ENCODE results near the gene MDK.
"Not testable (repeated sequence)": the region's sequence is repeated elsewhere in the genome, so short reads cannot be mapped to it uniquely, and the experiment has no call there.

Gene MDK

GRCh38 chr11:46369458-46370152, 11.9 kb upstream of the MDK start:
- no peaks in the 10 kb centered on the region; the same call in 1 of the 2 replicates for H3K36me3 ChIP-seq (ENCODE audit: insufficient read depth, low read length)
- no peaks in the 10 kb centered on the region for H3K9me3 ChIP-seq (ENCODE audit: control insufficient read depth, insufficient read depth, low read length)
- peaks cover 8% of the 10 kb centered on the region; the same call in 1 of the 2 replicates for H3K4me1 ChIP-seq (ENCODE audit: insufficient read depth, low read length)
- no peak overlapping the region for H3K9ac ChIP-seq (ENCODE audit: low read depth, low read length)

GRCh38 chr11:46370253-46370652, 11.2 kb upstream of the MDK start:
- H3K9ac ChIP-seq (ENCODE audit: low read depth, low read length): no peak overlapping the region
- H3K4me1 ChIP-seq (ENCODE audit: insufficient read depth, low read length): peaks cover 8% of the 10 kb centered on the region; the same call in 1 of the 2 replicates
- no peaks in the 10 kb centered on the region for H3K9me3 ChIP-seq (ENCODE audit: control insufficient read depth, insufficient read depth, low read length)
- H3K36me3 ChIP-seq (ENCODE audit: insufficient read depth, low read length): peaks cover 3% of the 10 kb centered on the region; the same call in 1 of the 2 replicates

- not testable (repeated sequence) for H3K9ac ChIP-seq (ENCODE audit: low read depth, low read length); H3K9me3 ChIP-seq (ENCODE audit: control insufficient read depth, insufficient read depth, low read length); H3K4me1 ChIP-seq (ENCODE audit: insufficient read depth, low read length); H3K36me3 ChIP-seq (ENCODE audit: insufficient read depth, low read length)
Measured at GRCh38 chr11:46371262-46371661, 10.2 kb upstream of the MDK start.

GRCh38 chr11:46372086-46372485, 9.4 kb upstream of the MDK start:
- peaks cover 3% of the 10 kb centered on the region; the same call in 1 of the 2 replicates for H3K36me3 ChIP-seq (ENCODE audit: insufficient read depth, low read length)
- H3K4me1 ChIP-seq (ENCODE audit: insufficient read depth, low read length): peaks cover 8% of the 10 kb centered on the region; the same call in 1 of the 2 replicates
- no peak overlapping the region for H3K9ac ChIP-seq (ENCODE audit: low read depth, low read length)
- H3K9me3 ChIP-seq (ENCODE audit: control insufficient read depth, insufficient read depth, low read length): no peaks in the 10 kb centered on the region

- H3K9ac ChIP-seq (ENCODE audit: low read depth, low read length); H3K4me1 ChIP-seq (ENCODE audit: insufficient read depth, low read length); H3K36me3 ChIP-seq (ENCODE audit: insufficient read depth, low read length); H3K9me3 ChIP-seq (ENCODE audit: control insufficient read depth, insufficient read depth, low read length): not testable (repeated sequence)
Measured at GRCh38 chr11:46372501-46372900, 9.0 kb upstream of the MDK start.

- Histone ChIP-seq H3K36me3 (ENCODE audit: insufficient read depth, low read length) (peaks cover 7% of the 10 kb centered on the region), H3K4me1 (ENCODE audit: insufficient read depth, low read length) (peaks cover 9% of the 10 kb centered on the region; the same call in 1 of the 2 replicates), H3K9me3 (ENCODE audit: control insufficient read depth, insufficient read depth, low read length) (no peaks in the 10 kb centered on the region), H3K9ac (ENCODE audit: low read depth, low read length) (no peak overlapping the region)
Measured at GRCh38 chr11:46373787-46374740, 7.4 kb upstream of the MDK start.

- peaks cover 7% of the 10 kb centered on the region for H3K36me3 ChIP-seq (ENCODE audit: insufficient read depth, low read length)
- H3K4me1 ChIP-seq (ENCODE audit: insufficient read depth, low read length): peaks cover 6% of the 10 kb centered on the region; the same call in 1 of the 2 replicates
- no peaks in the 10 kb centered on the region for H3K9me3 ChIP-seq (ENCODE audit: control insufficient read depth, insufficient read depth, low read length)
- H3K9ac ChIP-seq (ENCODE audit: low read depth, low read length): no peak overlapping the region
Measured at GRCh38 chr11:46374815-46375214, 6.7 kb upstream of the MDK start.

GRCh38 chr11:46375392-46376101, 5.9 kb upstream of the MDK start:
- H3K9me3 ChIP-seq (ENCODE audit: control insufficient read depth, insufficient read depth, low read length): no peaks in the 10 kb centered on the region
- H3K4me1 ChIP-seq (ENCODE audit: insufficient read depth, low read length): peaks cover 5% of the 10 kb centered on the region; the same call in 1 of the 2 replicates
- H3K9ac ChIP-seq (ENCODE audit: low read depth, low read length): no peak overlapping the region
- H3K36me3 ChIP-seq (ENCODE audit: insufficient read depth, low read length): peaks cover 7% of the 10 kb centered on the region

GRCh38 chr11:46376258-46377050, 5.0 kb upstream of the MDK start:
- H3K9me3 ChIP-seq (ENCODE audit: control insufficient read depth, insufficient read depth, low read length): no peaks in the 10 kb centered on the region
- peaks cover 5% of the 10 kb centered on the region; the same call in 1 of the 2 replicates for H3K4me1 ChIP-seq (ENCODE audit: insufficient read depth, low read length)
- H3K36me3 ChIP-seq (ENCODE audit: insufficient read depth, low read length): peaks cover 7% of the 10 kb centered on the region
- no peak overlapping the region for H3K9ac ChIP-seq (ENCODE audit: low read depth, low read length)

GRCh38 chr11:46377290-46377689, 4.2 kb upstream of the MDK start:
- no peaks in the 10 kb centered on the region for H3K9me3 ChIP-seq (ENCODE audit: control insufficient read depth, insufficient read depth, low read length)
- peaks cover 7% of the 10 kb centered on the region for H3K36me3 ChIP-seq (ENCODE audit: insufficient read depth, low read length)
- H3K4me1 ChIP-seq (ENCODE audit: insufficient read depth, low read length): peaks cover 5% of the 10 kb centered on the region; the same call in 1 of the 2 replicates
- no peak overlapping the region for H3K9ac ChIP-seq (ENCODE audit: low read depth, low read length)

GRCh38 chr11:46377831-46378230, 3.6 kb upstream of the MDK start:
- peaks cover 7% of the 10 kb centered on the region for H3K36me3 ChIP-seq (ENCODE audit: insufficient read depth, low read length)
- peaks cover 8% of the 10 kb centered on the region for H3K4me1 ChIP-seq (ENCODE audit: insufficient read depth, low read length)
- no peaks in the 10 kb centered on the region for H3K9me3 ChIP-seq (ENCODE audit: control insufficient read depth, insufficient read depth, low read length)
- H3K9ac ChIP-seq (ENCODE audit: low read depth, low read length): no peak overlapping the region

GRCh38 chr11:46378296-46378695, 3.2 kb upstream of the MDK start:
- Histone ChIP-seq H3K9ac (ENCODE audit: low read depth, low read length) (no peak overlapping the region), H3K9me3 (ENCODE audit: control insufficient read depth, insufficient read depth, low read length) (no peaks in the 10 kb centered on the region), H3K4me1 (ENCODE audit: insufficient read depth, low read length) (peaks cover 10% of the 10 kb centered on the region), H3K36me3 (ENCODE audit: insufficient read depth, low read length) (peaks cover 7% of the 10 kb centered on the region)

- peaks cover 7% of the 10 kb centered on the region for H3K36me3 ChIP-seq (ENCODE audit: insufficient read depth, low read length)
- no peaks in the 10 kb centered on the region for H3K9me3 ChIP-seq (ENCODE audit: control insufficient read depth, insufficient read depth, low read length)
- H3K9ac ChIP-seq (ENCODE audit: low read depth, low read length): peak overlapping the region; percentile 15; the same call in 1 of the 2 replicates
- H3K4me1 ChIP-seq (ENCODE audit: insufficient read depth, low read length): peaks cover 16% of the 10 kb centered on the region
Measured at GRCh38 chr11:46378811-46379481, 2.5 kb upstream of the MDK start.

Data from ES-I3 (cell line).